ENCODE measurements around the gene UQCC3.
"Not testable (repeated sequence)": the region's sequence is repeated elsewhere in the genome, so short reads cannot be mapped to it uniquely, and the experiment has no call there.

Gene UQCC3

GRCh38 chr11:62687508-62688396 is 16.3 kb downstream of the UQCC3 start:
- peak overlapping the region; percentile 10 to 39 for H3K4me3 ChIP-seq (ENCODE audit: low read depth in 1 of 2, low read length in 1 of 2)
- H3K27ac ChIP-seq, result no peak overlapping the region
- peaks cover 35% of the 10 kb centered on the region for H3K27me3 ChIP-seq
- H3K36me3 ChIP-seq, result peaks cover 29% of the 10 kb centered on the region
- no peaks in the 10 kb centered on the region for H3K9me3 ChIP-seq
- TF ChIP-seq CTCF (IDR thresholded peaks at IDR 0.05), result no peak
- H3K4me1 ChIP-seq (ENCODE audit: control insufficient read depth in 1 of 2, insufficient read depth in 1 of 2, low read depth in 1 of 2, low read length in 1 of 2), result peaks cover 4 to 5% of the 10 kb centered on the region in 2 experiments

- Histone ChIP-seq H3K4me1 (ENCODE audit: control insufficient read depth in 1 of 2, insufficient read depth in 1 of 2, low read depth in 1 of 2, low read length in 1 of 2) (peaks cover 4 to 5% of the 10 kb centered on the region in 2 experiments), H3K4me3 (ENCODE audit: low read depth in 1 of 2, low read length in 1 of 2) (no peak overlapping the region)
These were observed 17.0 kb downstream of the UQCC3 start for GRCh38 chr11:62688491-62688890.

DNA sequence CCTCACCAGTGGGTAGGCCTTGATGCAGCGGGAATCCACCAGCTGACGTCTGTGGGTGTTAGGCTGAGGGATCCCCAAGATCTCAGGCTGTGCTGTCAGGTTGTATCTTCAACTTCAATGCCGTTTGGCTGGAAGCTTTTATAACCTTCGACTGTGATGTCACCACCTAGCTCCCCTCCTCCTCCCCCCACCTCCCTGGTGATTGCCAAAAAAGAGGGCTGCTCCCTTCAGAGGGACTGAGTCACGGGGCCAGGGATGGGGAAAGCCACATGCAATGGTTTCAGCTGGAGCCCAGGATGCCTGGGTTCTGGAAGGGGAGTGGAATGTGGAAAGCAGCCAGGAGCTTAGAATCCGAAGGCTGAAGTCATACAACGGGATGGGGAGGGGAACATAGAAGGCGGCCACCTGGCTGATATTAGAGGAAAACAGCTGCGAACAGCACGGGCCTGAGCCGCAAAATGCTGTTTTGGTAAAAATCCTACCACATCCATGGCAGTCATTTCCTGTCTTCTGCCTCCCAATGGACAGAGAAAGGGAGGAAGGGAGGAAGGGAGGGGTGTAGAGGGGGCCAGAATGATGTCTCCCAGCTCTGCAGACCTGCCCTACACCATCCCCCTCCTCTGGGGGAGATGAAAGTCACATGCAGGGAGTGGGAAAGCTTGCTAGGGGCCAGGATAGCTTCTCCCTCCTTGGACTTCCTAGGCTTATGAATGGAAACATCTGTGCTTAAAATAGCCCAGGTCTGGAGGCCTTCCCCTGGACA is 18.1 kb downstream of the UQCC3 start, which contains the start of gene LRRN4CL:
TSS of gene LRRN4CL (minus strand) at position 110 of the 763 bp plus-strand sequence. CDS start 1,022 bp downstream, outside the sequence.
- H3K9me3 ChIP-seq, result no peaks in the 10 kb centered on the region
- H3K4me1 ChIP-seq (ENCODE audit: control insufficient read depth in 1 of 2, insufficient read depth in 1 of 2, low read depth in 1 of 2, low read length in 1 of 2), result peaks cover 4 to 7% of the 10 kb centered on the region in 2 experiments
- H3K36me3 ChIP-seq, result peaks cover 36% of the 10 kb centered on the region
- H3K4me3 ChIP-seq (ENCODE audit: low read depth in 1 of 2, low read length in 1 of 2), result no peak within 1 kb of the TSS
- H3K27ac ChIP-seq, result no peak within 1 kb of the TSS
- peaks cover 35% of the 10 kb centered on the region for H3K27me3 ChIP-seq
- no peak for TF ChIP-seq CTCF (IDR thresholded peaks at IDR 0.05)

More at GRCh38 chr11:62688491-62688890, 17.0 kb downstream of the UQCC3 start:
- Histone ChIP-seq H3K27me3 (peaks cover 35% of the 10 kb centered on the region), H3K9me3 (no peaks in the 10 kb centered on the region), H3K36me3 (peaks cover 36% of the 10 kb centered on the region), H3K27ac (no peak overlapping the region)
- no peak for TF ChIP-seq CTCF (IDR thresholded peaks at IDR 0.05)

DNA sequence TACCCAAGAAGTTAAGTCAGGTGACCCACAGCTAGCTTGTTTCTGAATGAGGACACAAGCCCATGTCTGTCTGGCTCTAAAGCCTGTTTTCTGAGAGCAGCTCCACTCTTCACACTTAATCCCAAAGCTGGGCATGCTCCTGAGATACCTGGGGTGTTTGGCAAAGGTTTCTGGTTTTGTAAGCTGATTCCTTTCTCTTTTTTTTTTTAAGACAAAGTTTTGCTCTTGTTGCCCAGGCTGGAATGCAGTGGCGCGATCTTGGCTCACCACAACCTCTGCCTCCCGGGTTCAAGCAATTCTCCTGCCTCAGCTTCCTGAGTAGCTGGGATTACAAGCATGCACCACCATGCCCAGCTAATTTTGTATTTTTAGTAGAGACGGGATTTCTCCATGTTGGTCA is 22.2 kb downstream of the UQCC3 start:
- not testable (repeated sequence) for H3K9me3 ChIP-seq; H3K27ac ChIP-seq; H3K4me1 ChIP-seq (ENCODE audit: control insufficient read depth in 1 of 2, insufficient read depth in 1 of 2, low read depth in 1 of 2, low read length in 1 of 2); H3K4me3 ChIP-seq (ENCODE audit: low read depth in 1 of 2, low read length in 1 of 2); H3K27me3 ChIP-seq
- peaks cover 36% of the 10 kb centered on the region for H3K36me3 ChIP-seq

GRCh38 chr11:62694455-62695167 is 23.1 kb downstream of the UQCC3 start:
- Histone ChIP-seq H3K27ac (peak overlapping the region; percentile 29), H3K36me3 (peaks cover 36% of the 10 kb centered on the region), H3K9me3 (no peaks in the 10 kb centered on the region), H3K4me1 (ENCODE audit: control insufficient read depth in 1 of 2, insufficient read depth in 1 of 2, low read depth in 1 of 2, low read length in 1 of 2) (peaks cover 0 to 4% of the 10 kb centered on the region in 2 experiments), H3K4me3 (ENCODE audit: low read depth in 1 of 2, low read length in 1 of 2) (no peak overlapping the region), H3K27me3 (no peaks in the 10 kb centered on the region)
- peak; percentile 76 for TF ChIP-seq CTCF (IDR thresholded peaks at IDR 0.05)

Measured in neutrophil (primary cell).